ENCODE measurements around the gene UTP14A. TPM values are rescaled to one million over a fixed set of nuclear protein-coding genes. Genes with fewer than 3 reads are reported as not detected.
A peak's percentile ranks its signal among the peaks of the same experiment; 100 is the strongest.

UTP14A gene
- total RNA-seq, 1 donor from 2014 or later = 9.8 TPM

- H3K9me3 Mint-ChIP-seq (ENCODE audit: unreplicated experiment) = no peaks in the 10 kb centered on the region
- H3K36me3 Mint-ChIP-seq (ENCODE audit: unreplicated experiment) = no peaks in the 10 kb centered on the region
- no peak for DNase-seq
- no peak overlapping the region for H3K4me3 Mint-ChIP-seq (ENCODE audit: unreplicated experiment)
- TF ChIP-seq, protein P1, sequence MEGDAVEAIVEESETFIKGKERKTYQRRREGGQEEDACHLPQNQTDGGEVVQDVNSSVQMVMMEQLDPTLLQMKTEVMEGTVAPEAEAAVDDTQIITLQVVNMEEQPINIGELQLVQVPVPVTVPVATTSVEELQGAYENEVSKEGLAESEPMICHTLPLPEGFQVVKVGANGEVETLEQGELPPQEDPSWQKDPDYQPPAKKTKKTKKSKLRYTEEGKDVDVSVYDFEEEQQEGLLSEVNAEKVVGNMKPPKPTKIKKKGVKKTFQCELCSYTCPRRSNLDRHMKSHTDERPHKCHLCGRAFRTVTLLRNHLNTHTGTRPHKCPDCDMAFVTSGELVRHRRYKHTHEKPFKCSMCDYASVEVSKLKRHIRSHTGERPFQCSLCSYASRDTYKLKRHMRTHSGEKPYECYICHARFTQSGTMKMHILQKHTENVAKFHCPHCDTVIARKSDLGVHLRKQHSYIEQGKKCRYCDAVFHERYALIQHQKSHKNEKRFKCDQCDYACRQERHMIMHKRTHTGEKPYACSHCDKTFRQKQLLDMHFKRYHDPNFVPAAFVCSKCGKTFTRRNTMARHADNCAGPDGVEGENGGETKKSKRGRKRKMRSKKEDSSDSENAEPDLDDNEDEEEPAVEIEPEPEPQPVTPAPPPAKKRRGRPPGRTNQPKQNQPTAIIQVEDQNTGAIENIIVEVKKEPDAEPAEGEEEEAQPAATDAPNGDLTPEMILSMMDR (IDR thresholded peaks at IDR 0.05; ENCODE audit: partially characterized antibody, unreplicated experiment) = no peak
- H3K27me3 Mint-ChIP-seq (ENCODE audit: unreplicated experiment) = no peaks in the 10 kb centered on the region
- no peak overlapping the region for H3K27ac Mint-ChIP-seq (ENCODE audit: unreplicated experiment)
- H3K4me1 Mint-ChIP-seq (ENCODE audit: low read depth, unreplicated experiment) = no peaks in the 10 kb centered on the region
These were observed 28.6 kb upstream of the UTP14A start for GRCh38 chrX:129877401-129877800.

GRCh38 chrX:129900054-129900453, 5.9 kb upstream of the UTP14A start:
- H3K4me3 Mint-ChIP-seq (ENCODE audit: unreplicated experiment) = no peak overlapping the region
- H3K9me3 Mint-ChIP-seq (ENCODE audit: unreplicated experiment) = no peaks in the 10 kb centered on the region
- no peak overlapping the region for H3K27ac Mint-ChIP-seq (ENCODE audit: unreplicated experiment)
- TF ChIP-seq, protein P1 (IDR thresholded peaks at IDR 0.05; ENCODE audit: partially characterized antibody, unreplicated experiment) = no peak
- no peaks in the 10 kb centered on the region for H3K4me1 Mint-ChIP-seq (ENCODE audit: low read depth, unreplicated experiment)
- no peaks in the 10 kb centered on the region for H3K27me3 Mint-ChIP-seq (ENCODE audit: unreplicated experiment)
- H3K36me3 Mint-ChIP-seq (ENCODE audit: unreplicated experiment) = no peaks in the 10 kb centered on the region
- DNase-seq = no peak

DNA sequence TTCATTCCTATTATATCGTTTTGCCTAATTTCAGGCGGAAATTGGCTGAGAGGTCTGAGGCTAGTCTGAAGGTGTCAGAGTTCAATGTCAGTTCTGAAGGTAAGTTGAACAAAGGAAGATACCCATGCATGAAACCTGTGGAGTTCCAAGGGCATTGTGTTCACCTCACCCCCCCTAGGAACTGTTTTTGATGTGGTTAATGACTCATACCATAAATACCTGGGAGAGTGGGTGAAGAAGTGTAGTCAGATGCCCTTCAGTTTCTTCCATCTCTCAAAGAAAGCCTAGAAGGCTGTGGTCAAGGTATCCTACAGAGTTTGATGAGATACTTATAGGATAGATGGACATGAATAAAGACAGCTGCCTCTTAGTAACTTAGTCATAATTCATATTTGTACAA, 2.7 kb downstream of the UTP14A start:
- DNase-seq = no peak
- Mint-ChIP-seq H3K36me3 (ENCODE audit: unreplicated experiment) (no peaks in the 10 kb centered on the region), H3K27me3 (ENCODE audit: unreplicated experiment) (no peaks in the 10 kb centered on the region), H3K9me3 (ENCODE audit: unreplicated experiment) (peaks cover 2% of the 10 kb centered on the region), H3K4me1 (ENCODE audit: low read depth, unreplicated experiment) (no peaks in the 10 kb centered on the region), H3K4me3 (ENCODE audit: unreplicated experiment) (no peak overlapping the region), H3K27ac (ENCODE audit: unreplicated experiment) (no peak overlapping the region)
- TF ChIP-seq, protein P1 (IDR thresholded peaks at IDR 0.05; ENCODE audit: partially characterized antibody, unreplicated experiment) = no peak

DNA sequence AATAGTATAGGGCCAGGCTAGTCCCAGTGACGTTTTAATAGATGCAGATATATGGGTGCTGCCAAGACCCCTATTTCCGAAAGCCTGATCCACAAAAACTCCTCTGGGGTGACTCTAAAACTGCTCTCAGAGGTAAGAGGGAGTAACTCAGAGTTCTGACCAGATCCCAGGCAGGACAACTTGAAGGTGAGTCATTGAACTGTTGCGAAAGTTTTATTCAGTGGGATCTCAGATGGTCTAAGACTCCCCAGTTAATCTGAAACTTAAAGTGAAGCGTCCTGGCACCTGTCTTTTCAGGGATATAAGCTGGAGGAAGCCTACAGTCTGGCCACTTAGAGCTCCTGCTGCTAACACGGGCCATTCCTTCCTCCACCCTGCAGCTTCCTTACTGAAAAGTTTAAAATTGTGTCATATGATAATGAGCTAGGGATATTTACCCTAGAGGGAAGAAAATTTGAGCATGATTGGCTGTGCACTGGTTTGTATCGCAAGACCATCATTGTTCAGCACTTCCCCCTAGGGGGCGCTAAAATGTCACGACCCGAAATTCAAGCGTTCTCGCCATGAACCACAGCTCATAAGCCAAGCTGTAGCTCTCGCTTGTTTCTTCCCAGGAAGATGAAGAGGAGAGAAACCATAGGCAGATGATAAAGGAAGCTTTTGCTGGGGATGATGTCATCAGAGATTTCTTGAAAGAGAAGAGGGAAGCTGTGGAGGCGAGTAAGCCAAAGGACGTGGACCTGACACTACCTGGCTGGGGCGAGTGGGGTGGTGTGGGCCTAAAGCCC, 19.5 kb downstream of the UTP14A start:
- H3K9me3 Mint-ChIP-seq (ENCODE audit: unreplicated experiment) = no peaks in the 10 kb centered on the region
- no peaks in the 10 kb centered on the region for H3K36me3 Mint-ChIP-seq (ENCODE audit: unreplicated experiment)
- no peak overlapping the region for H3K27ac Mint-ChIP-seq (ENCODE audit: unreplicated experiment)
- H3K4me1 Mint-ChIP-seq (ENCODE audit: low read depth, unreplicated experiment) = no peaks in the 10 kb centered on the region
- no peaks in the 10 kb centered on the region for H3K27me3 Mint-ChIP-seq (ENCODE audit: unreplicated experiment)
- peak; percentile 69 for DNase-seq
- TF ChIP-seq, protein P1 (IDR thresholded peaks at IDR 0.05; ENCODE audit: partially characterized antibody, unreplicated experiment) = peak; percentile 65
- H3K4me3 Mint-ChIP-seq (ENCODE audit: unreplicated experiment) = no peak overlapping the region

DNA sequence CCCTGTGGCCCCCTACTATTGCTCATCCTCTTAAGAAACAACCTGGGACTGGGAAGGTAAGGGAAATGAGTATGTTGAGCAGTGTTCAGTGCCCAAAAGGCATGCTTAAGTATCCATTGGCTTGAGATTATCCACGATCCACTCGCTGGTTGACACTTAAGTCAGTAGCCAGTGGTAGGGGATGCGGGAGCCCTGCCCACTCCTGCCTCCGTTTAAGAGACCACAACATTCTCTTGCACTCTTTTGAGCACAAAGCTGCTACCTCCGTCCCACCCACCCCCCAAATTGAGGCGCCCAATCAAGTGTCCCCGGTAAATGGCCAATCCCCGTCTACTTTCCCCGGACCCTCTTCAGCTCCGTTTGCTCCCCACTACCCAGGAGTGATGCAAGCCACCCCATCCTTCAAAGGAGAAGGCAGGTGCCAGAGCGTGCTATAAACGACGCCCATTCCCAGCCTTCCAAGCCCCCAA, 25.0 kb downstream of the UTP14A start:
- peaks cover 5% of the 10 kb centered on the region for H3K27me3 Mint-ChIP-seq (ENCODE audit: unreplicated experiment)
- DNase-seq = no peak
- peak overlapping the region; percentile 95 for H3K27ac Mint-ChIP-seq (ENCODE audit: unreplicated experiment)
- peak overlapping the region; percentile 96 for H3K4me3 Mint-ChIP-seq (ENCODE audit: unreplicated experiment)
- TF ChIP-seq, protein P1 (IDR thresholded peaks at IDR 0.05; ENCODE audit: partially characterized antibody, unreplicated experiment) = no peak
- H3K36me3 Mint-ChIP-seq (ENCODE audit: unreplicated experiment) = no peaks in the 10 kb centered on the region
- peaks cover 3% of the 10 kb centered on the region for H3K4me1 Mint-ChIP-seq (ENCODE audit: low read depth, unreplicated experiment)
- H3K9me3 Mint-ChIP-seq (ENCODE audit: unreplicated experiment) = peaks cover 5% of the 10 kb centered on the region
